Activated T-helper 17 cell treated with anti-CD3 and anti-CD28 coated beads, Interleukin-2, amount 50 U/mL, for 72 hours (primary cell): Measurements from ENCODE around the gene VPS8. TPM values are rescaled to one million over a fixed set of nuclear protein-coding genes. Genes with fewer than 3 reads are reported as not detected.

Experiments used
- ATAC-seq: fragments of 150-1000 bp; cut with Tn5 transposase; replicated peaks from 2 replicates; pipeline ENCODE4 v1.10.0; 2021; ENCODE audit warnings: mild to moderate bottlenecking, moderate library complexity
- H3K27ac Mint-ChIP-seq: one replicate; pipeline ENCODE4 v1.8.0; 2022; ENCODE audit warnings: mixed read lengths
- H3K27me3 Mint-ChIP-seq: one replicate; pipeline ENCODE4 v1.8.0; 2022; ENCODE audit warnings: mixed read lengths
- H3K36me3 Mint-ChIP-seq: one replicate; pipeline ENCODE4 v1.8.0; 2022; ENCODE audit warnings: low read depth, mild to moderate bottlenecking, mixed read lengths
- H3K4me1 Mint-ChIP-seq: one replicate; pipeline ENCODE4 v1.8.0; 2022; ENCODE audit warnings: mixed read lengths
- H3K4me3 Mint-ChIP-seq: one replicate; pipeline ENCODE4 v1.8.0; 2022; ENCODE audit warnings: mild to moderate bottlenecking, mixed read lengths
- H3K9me3 Mint-ChIP-seq: one replicate; pipeline ENCODE4 v1.8.0; 2022; ENCODE audit warnings: mixed read lengths
- total RNA-seq, 2 donors: library from RNA; stranded (reverse); gene quantifications; one replicate each; pipeline ENCODE4 v1.2.3, GENCODE V29; 2022

VPS8 gene
- total RNA-seq, 2 donors from 2014 or later, result 43.7 to 73.6 TPM

DNA sequence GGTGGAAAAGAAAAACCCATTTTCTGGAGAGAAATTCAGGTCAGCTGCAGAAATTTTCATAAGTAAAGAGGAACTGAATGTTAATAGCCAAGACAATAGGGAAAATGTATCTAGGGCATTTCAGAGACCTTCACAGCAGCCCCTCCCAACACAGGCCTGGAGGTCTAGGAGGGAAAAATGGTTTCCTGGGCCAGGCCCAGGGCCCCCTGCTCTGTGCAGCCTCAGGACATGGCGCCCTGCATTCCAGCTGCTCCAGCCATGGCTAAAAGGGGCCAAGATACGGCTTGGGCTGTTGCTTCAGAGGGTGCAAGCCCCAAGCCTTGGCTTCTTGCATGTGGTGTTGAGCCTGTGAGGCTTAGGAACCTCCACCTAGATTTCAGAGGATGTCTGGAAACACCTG lies 248.7 kb downstream of the VPS8 start:
- peaks cover 21% of the 10 kb centered on the region for H3K9me3 Mint-ChIP-seq
- H3K27me3 Mint-ChIP-seq, result no peaks in the 10 kb centered on the region
- ATAC-seq, result no peak
- H3K36me3 Mint-ChIP-seq, result no peaks in the 10 kb centered on the region
- H3K4me1 Mint-ChIP-seq, result no peaks in the 10 kb centered on the region
- no peak overlapping the region for H3K4me3 Mint-ChIP-seq
- no peak overlapping the region for H3K27ac Mint-ChIP-seq

DNA sequence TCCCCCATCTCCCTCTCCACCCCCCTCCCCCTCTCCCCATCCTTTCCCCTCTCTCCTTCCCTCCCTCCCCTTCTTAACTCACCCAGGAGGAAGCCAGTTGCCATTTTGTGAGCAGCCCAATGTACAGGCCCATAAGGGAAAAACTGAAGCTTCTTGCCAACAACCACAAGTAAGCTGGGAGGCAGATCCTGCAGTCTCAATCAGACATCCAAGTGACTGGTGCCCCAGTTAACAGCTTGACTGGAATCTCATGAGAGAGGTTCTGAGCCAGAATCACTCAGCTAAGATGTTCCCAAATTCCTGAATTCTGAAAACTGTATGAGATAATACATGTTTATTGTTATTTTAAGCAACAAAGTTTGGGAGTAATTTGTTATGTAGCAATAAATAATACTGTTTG lies 250.2 kb downstream of the VPS8 start:
- Mint-ChIP-seq H3K4me3 (no peak overlapping the region), H3K36me3 (no peaks in the 10 kb centered on the region), H3K27me3 (no peaks in the 10 kb centered on the region), H3K4me1 (no peaks in the 10 kb centered on the region), H3K9me3 (peaks cover 13% of the 10 kb centered on the region), H3K27ac (no peak overlapping the region)
- ATAC-seq, result no peak

DNA sequence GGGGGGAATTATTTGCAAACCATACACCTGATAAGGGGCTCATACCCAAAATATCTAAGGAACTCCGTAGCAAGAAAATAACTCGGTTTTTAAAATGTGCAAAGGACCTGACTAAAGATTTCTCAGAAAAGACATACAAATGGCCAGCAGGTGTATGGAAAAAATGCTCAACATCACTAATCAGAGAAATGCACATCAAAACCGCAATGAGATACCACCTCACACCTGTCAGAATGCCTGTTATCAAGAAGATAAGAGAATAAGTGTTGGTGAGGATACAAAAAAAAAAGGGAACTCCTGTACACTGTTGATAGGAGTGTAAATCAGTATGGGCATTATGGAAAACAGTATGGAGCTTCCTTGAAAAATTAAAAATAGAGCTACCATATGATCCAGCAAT lies 251.5 kb downstream of the VPS8 start:
- Mint-ChIP-seq H3K36me3 (no peaks in the 10 kb centered on the region), H3K27me3 (no peaks in the 10 kb centered on the region), H3K27ac (no peak overlapping the region), H3K4me1 (no peaks in the 10 kb centered on the region), H3K4me3 (no peak overlapping the region), H3K9me3 (peaks cover 8% of the 10 kb centered on the region)
- no peak for ATAC-seq

DNA sequence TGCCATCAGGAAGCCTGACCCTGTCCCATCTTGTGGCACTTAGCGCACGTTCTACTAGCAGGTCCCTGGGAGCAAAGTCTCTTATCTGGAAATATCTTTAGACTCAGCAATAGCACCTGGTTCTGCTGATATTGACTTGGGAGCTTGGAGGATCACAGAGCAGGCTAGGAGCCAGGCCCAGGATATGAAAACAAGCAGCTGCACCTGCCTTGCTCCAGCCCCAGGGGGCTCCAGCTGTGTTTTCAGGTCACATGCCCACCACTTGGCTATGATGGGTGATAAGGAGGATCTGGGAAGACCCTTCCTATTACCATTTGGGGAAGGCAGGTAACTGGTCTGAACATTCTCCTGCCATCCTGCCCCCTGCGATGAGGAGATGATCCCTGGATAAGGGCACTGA lies 253.1 kb downstream of the VPS8 start:
- no peaks in the 10 kb centered on the region for H3K9me3 Mint-ChIP-seq

DNA sequence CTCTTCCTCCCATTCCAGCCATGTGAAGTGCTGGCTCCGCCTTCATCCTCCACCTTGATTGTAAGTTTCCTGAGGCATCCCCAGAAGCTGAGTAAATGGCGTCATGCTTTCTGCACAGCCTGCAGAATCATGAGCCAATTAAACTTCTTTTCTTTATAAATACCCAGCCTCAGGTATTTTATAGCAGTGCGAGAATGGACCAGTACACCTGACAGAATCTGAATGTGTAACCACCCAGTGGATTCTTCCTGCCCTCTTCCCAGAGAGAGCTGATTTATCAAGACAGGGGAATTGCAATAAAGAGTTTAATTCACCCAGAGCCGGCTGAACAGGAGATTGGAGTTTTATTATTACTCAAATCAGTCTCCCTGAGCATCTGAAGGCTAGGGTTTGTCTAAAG lies 254.3 kb downstream of the VPS8 start:
- Mint-ChIP-seq H3K4me1 (no peaks in the 10 kb centered on the region), H3K27me3 (no peaks in the 10 kb centered on the region), H3K27ac (no peak overlapping the region), H3K4me3 (no peak overlapping the region), H3K36me3 (no peaks in the 10 kb centered on the region), H3K9me3 (no peaks in the 10 kb centered on the region)
- ATAC-seq, result no peak

More for the DNA sequence above, 253.1 kb downstream of the VPS8 start:
- Mint-ChIP-seq H3K27ac (no peak overlapping the region), H3K4me3 (no peak overlapping the region), H3K36me3 (no peaks in the 10 kb centered on the region), H3K4me1 (no peaks in the 10 kb centered on the region), H3K27me3 (no peaks in the 10 kb centered on the region)
- no peak for ATAC-seq

DNA sequence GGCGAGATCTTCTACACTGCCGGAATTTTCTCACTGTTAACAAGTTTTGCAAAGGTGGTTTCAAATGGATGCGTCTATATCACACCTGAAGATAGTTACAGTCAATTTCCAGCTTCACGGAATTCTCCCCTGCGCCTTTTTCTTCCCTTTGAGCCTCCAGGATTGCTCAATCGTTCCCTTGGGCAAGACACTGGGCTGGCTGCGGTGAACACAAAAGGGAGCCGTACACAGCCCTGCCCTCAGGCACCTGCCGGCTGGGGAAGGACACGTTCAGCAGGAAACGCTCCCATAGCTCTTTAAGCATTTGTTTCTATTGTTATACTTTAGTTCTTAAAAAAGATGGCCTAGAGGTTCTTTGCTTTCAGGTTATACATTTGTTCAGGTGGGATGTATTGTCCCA lies 255.2 kb downstream of the VPS8 start:
- no peak for ATAC-seq
- Mint-ChIP-seq H3K27ac (no peak overlapping the region), H3K9me3 (no peaks in the 10 kb centered on the region)

DNA sequence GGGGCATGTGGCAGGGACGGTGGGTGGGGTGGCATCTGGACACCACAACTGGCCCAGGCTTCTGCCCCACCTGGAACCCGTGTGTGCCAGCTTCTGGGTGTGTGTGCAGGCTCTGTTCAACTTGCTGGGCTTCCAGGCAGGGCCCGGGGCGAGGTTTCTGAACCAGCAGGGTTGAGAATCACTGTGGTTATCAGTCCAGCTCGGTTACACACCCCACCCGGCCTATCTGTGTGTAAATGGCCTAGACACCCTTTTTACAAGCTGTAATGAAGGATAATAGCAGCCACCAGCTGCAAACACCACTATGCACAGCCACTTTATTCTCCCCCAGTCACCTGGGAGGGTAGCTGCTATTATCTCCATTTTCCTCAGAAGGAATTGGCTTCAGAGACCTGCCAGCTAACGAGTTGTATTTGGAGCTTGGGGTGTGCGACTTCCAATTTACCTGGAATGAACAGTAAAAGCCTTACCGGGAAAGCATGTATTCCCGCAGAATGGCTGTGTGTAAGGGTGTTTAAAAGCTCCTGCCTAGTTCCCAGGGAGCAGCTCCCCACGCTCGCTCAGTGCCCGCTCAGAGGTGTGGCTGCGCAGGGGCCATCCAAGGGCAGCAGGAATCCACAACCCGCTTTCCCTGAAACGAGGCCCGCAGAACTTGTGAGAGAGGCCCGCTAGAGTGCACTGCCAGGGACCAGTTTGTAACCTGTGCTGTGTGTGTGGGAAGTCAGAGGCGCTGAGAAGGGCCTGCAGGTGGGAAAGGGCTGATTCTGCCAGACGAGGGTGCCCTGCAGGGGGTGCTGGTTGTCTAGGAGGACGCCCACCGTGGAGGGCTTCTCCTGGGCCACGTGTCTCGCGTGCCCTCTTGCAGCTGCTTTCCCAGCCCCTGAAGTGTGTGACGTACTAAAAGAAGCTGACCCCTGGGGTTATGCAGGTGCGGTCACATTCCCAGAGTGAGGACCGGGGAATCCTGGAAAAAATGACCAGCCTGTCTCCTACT lies 257.4 kb downstream of the VPS8 start:
- no peaks in the 10 kb centered on the region for H3K27me3 Mint-ChIP-seq
- H3K27ac Mint-ChIP-seq, result no peak overlapping the region
- no peak for ATAC-seq
- no peaks in the 10 kb centered on the region for H3K4me1 Mint-ChIP-seq
- H3K9me3 Mint-ChIP-seq, result no peaks in the 10 kb centered on the region
- H3K4me3 Mint-ChIP-seq, result no peak overlapping the region
- H3K36me3 Mint-ChIP-seq, result no peaks in the 10 kb centered on the region

More for the DNA sequence above, 255.2 kb downstream of the VPS8 start:
- H3K27me3 Mint-ChIP-seq, result no peaks in the 10 kb centered on the region
- H3K4me3 Mint-ChIP-seq, result no peak overlapping the region
- no peaks in the 10 kb centered on the region for H3K4me1 Mint-ChIP-seq
- no peaks in the 10 kb centered on the region for H3K36me3 Mint-ChIP-seq

DNA sequence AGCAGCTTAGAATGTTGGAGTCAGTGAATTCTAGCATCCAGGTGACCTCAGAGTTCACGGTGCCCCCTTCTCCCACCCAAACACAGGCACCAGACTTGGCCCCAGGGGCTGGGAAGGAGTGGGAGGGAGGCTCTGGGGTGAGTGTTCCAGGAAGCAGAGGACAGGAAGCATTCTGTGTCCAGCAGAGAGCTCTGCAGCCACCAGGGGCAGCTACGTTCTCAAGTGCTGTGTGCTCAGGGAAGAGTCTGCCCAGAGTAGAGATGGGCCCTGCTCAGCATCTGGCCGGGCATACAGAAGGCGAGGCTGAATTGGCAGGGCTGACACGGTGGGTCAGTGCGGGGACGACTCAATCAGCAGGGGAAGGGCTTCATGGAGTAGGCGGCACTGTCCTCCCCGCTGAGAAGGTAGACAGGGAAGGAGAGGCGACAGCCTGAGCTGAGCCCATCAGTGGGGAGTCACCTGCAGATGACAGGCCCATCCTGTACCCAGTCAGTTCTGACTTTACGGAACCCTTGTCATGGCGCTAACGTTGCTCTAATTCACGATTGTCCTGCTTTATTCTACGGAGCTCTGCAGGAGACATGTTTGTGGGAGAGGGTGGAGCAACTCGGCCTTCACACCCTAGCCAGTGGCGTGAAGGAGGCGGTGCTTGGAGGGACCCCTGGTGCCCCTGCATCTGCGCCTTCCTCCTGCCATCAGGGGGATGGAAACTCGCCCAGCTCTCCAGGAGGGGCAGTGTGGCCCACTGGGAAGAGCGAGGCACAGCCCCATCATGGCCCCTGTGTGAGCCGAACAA lies 258.7 kb downstream of the VPS8 start:
- peaks cover 3% of the 10 kb centered on the region for H3K27me3 Mint-ChIP-seq
- no peaks in the 10 kb centered on the region for H3K36me3 Mint-ChIP-seq
- ATAC-seq, result no peak
- no peak overlapping the region for H3K4me3 Mint-ChIP-seq
- no peak overlapping the region for H3K27ac Mint-ChIP-seq
- no peaks in the 10 kb centered on the region for H3K4me1 Mint-ChIP-seq
- no peaks in the 10 kb centered on the region for H3K9me3 Mint-ChIP-seq

DNA sequence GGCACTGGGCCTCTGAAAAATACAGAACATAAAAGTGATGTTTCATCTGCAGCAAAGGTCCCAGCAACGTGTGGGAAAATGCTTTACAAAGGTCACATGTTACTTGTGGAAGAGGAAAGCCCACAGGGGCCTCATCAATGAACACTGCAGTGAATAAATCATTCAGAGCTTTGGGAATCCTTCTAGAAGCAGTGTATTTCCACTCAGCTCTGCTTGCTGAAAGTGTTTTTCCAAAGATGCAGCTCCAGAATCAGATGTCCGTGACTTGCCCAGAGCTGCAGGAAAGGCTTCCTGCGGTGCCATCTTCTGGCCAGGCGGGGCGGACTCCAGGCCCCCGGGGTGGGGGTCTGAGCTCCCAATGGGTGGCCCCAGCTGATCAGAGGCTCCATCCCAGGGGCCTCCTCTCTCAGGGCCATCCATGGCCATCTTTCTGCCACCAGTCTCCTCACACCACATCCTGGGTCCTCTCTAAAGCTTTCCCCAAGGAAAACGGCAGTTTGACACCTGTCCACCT lies 259.4 kb downstream of the VPS8 start:
- no peak overlapping the region for H3K4me3 Mint-ChIP-seq
- H3K27me3 Mint-ChIP-seq, result peaks cover 3% of the 10 kb centered on the region
- no peaks in the 10 kb centered on the region for H3K36me3 Mint-ChIP-seq
- no peak overlapping the region for H3K27ac Mint-ChIP-seq
- no peaks in the 10 kb centered on the region for H3K4me1 Mint-ChIP-seq
- ATAC-seq, result no peak
- no peaks in the 10 kb centered on the region for H3K9me3 Mint-ChIP-seq

DNA sequence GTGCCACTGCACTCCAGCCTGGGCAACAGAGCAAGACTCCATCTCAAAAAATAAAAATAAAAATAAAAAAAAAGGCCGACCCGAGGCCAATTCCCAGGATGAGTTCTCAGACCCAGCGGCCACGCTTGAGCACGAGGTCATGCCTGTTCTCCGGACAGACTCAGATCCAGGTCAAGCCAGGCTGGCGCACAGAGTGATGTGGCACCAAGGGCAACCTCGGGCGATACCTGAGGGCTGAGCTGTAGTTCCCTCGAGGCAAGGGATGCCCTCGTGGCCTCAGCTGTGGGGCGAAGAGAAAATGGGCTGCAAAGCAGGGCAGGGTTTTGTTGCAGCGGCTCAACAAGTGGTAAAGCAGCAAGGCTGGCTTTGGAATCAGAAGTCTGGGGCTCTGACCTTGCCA lies 263.6 kb downstream of the VPS8 start:
- no peaks in the 10 kb centered on the region for H3K4me1 Mint-ChIP-seq

DNA sequence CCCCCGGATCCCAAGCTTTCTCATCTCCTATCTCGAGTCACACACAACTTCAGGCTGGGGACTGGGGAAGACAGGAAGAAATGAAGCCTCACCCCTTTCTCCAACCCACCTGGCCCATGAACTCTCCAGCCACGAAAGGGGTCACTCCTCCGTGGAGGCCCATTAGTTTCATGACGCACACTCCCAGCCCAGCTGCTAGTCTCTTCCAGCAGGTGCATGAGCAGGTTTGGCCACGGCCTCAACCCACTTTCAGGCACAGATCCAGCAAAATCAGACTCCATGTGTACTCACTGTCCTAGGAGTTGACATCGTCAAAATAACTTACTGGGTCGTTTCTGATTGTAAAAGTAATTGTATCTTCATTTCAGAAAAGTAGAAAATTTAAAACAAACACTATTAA lies 264.3 kb downstream of the VPS8 start:
- H3K4me1 Mint-ChIP-seq, result no peaks in the 10 kb centered on the region
- peaks cover 3% of the 10 kb centered on the region for H3K27me3 Mint-ChIP-seq
- no peak overlapping the region for H3K27ac Mint-ChIP-seq
- H3K36me3 Mint-ChIP-seq, result no peaks in the 10 kb centered on the region
- H3K9me3 Mint-ChIP-seq, result no peaks in the 10 kb centered on the region
- ATAC-seq, result no peak
- no peak overlapping the region for H3K4me3 Mint-ChIP-seq

More for the DNA sequence above, 263.6 kb downstream of the VPS8 start:
- H3K4me3 Mint-ChIP-seq, result no peak overlapping the region
- H3K36me3 Mint-ChIP-seq, result no peaks in the 10 kb centered on the region
- no peak overlapping the region for H3K27ac Mint-ChIP-seq
- peaks cover 3% of the 10 kb centered on the region for H3K27me3 Mint-ChIP-seq
- H3K9me3 Mint-ChIP-seq, result no peaks in the 10 kb centered on the region
- no peak for ATAC-seq

DNA sequence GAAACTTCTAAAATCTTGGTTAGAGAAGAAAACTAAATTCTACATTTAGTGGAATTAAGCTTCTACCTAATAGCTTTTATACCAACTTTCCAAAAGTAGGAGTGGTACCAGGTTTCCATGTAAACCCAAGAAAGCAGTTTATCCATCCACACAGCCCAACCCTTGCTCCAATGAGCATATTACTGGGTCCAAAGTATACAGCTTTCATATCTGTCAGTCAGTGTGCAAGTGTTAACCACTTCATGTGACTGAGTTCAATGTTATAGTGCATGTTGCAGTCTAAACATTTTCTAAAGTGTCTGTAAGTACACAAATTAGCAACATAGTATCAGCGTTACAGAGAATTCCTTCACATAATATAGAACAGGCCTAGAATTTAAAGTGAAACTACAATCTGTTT lies 267.7 kb downstream of the VPS8 start:
- Mint-ChIP-seq H3K27ac (no peak overlapping the region), H3K36me3 (no peaks in the 10 kb centered on the region), H3K4me3 (no peak overlapping the region), H3K9me3 (no peaks in the 10 kb centered on the region), H3K4me1 (no peaks in the 10 kb centered on the region), H3K27me3 (peaks cover 3% of the 10 kb centered on the region)
- ATAC-seq, result no peak

DNA sequence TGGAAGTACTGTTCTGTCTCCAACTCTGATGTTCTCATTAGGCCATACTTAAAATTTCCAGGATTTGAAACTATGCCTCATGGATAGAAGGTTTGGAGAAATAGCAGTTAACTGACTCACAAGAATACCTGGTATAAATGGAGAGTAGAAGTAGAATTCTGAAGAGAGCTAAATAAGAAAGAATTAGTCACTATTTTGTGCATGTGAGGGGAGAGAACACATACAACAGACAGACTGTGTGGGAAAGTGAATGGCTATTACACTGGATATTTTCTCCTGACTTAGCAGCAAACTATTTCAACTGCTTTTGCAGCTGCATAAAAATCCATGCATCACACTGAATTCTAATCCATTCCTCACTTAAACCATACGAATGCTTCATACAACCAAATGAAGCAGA lies 269.6 kb downstream of the VPS8 start:
- Mint-ChIP-seq H3K4me1 (no peaks in the 10 kb centered on the region), H3K27ac (no peak overlapping the region), H3K9me3 (no peaks in the 10 kb centered on the region), H3K27me3 (peaks cover 3% of the 10 kb centered on the region), H3K36me3 (no peaks in the 10 kb centered on the region), H3K4me3 (no peak overlapping the region)
- ATAC-seq, result no peak

DNA sequence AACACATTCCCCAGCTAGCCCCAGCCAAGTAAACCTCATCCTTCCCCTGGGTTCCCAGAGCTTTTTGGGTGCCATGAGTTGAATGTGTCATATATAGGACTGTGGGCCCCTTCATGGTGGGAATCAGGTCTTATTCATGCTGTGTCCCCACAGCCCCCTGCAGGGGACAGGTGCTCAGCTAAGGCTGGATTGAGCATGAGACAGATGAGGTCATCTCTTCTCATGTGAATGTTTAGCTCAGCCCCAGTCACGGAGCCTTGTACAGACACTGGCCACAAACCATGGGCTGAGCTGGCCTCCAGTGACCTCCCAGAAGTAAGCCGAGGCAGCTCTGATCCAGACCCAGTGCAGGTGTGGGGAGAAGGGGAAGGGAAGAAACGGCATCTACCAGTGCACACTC lies 270.2 kb downstream of the VPS8 start:
- Mint-ChIP-seq H3K36me3 (no peaks in the 10 kb centered on the region), H3K4me3 (no peak overlapping the region), H3K9me3 (no peaks in the 10 kb centered on the region), H3K4me1 (no peaks in the 10 kb centered on the region), H3K27me3 (peaks cover 3% of the 10 kb centered on the region), H3K27ac (no peak overlapping the region)
- ATAC-seq, result no peak

DNA sequence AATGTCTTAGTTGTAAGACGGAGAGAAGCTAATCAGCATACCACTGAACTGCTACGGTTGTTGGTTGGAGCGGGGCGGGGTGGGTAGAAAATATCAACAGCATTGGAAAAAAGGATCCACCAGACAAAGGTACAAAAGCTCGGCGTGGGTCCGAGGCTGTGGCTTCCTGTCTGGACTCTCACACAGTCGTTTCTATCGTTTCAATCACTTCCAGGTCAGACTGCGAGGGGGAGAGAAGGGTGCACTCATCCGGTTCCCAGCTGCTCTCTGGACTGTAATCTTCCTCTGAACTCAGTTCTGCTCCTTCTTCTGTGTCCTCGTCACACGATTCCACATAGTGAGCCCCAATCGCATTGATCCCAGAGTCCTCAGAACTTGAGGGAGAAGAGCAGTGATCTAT lies 270.9 kb downstream of the VPS8 start:
- H3K4me1 Mint-ChIP-seq, result no peaks in the 10 kb centered on the region
- no peak overlapping the region for H3K4me3 Mint-ChIP-seq
- no peaks in the 10 kb centered on the region for H3K36me3 Mint-ChIP-seq
- no peak for ATAC-seq
- peaks cover 3% of the 10 kb centered on the region for H3K27me3 Mint-ChIP-seq
- H3K9me3 Mint-ChIP-seq, result no peaks in the 10 kb centered on the region
- no peak overlapping the region for H3K27ac Mint-ChIP-seq
